Ectodermal cell (in vitro differentiated cells): ENCODE data around the gene PDCD11.

Source experiments
- H3K27ac ChIP-seq: 2 replicates; pipeline ENCODE4 v1.7.0; 2013; ENCODE audit warnings: mild to moderate bottlenecking, low read depth, low read length; ENCODE audit not compliant: insufficient read depth, poor library complexity, severe bottlenecking
- H3K27me3 ChIP-seq: 2 replicates; pipeline ENCODE4 v1.7.0; 2013; ENCODE audit warnings: mild to moderate bottlenecking, low read length; ENCODE audit not compliant: insufficient read depth, control insufficient read depth, poor library complexity, severe bottlenecking
- H3K36me3 ChIP-seq: one replicate; pipeline ENCODE4 v1.7.0; 2013; ENCODE audit warnings: low read length; ENCODE audit not compliant: control insufficient read depth, insufficient read depth
- H3K4me1 ChIP-seq: one replicate; pipeline ENCODE4 v1.7.0; 2013; ENCODE audit warnings: low read length; ENCODE audit not compliant: control insufficient read depth, insufficient read depth
- H3K4me3 ChIP-seq: 2 replicates; pipeline ENCODE4 v1.7.0; 2013; ENCODE audit warnings: low read depth, low read length, control low read depth; ENCODE audit not compliant: insufficient read depth
- H3K9me3 ChIP-seq: 2 replicates; pipeline ENCODE4 v1.7.0; 2013; ENCODE audit warnings: mild to moderate bottlenecking, low read length, moderate library complexity; ENCODE audit not compliant: control insufficient read depth
- WGBS, 2 experiments: methylation state at CpG; one replicate each; pipeline ENCODE4 v1.1.7; 2013; ENCODE audit warnings: missing lambda C conversion rate in 2 of 2; 5-methylcytosine and 5-hydroxymethylcytosine counted together

PDCD11 gene

GRCh38 chr10:103457176-103457712 is 60.8 kb downstream of the PDCD11 start:
- H3K9me3 ChIP-seq = no peaks in the 10 kb centered on the region
- H3K4me3 ChIP-seq = no peak overlapping the region
- H3K36me3 ChIP-seq = no peaks in the 10 kb centered on the region
- H3K27ac ChIP-seq = no peak overlapping the region
- H3K4me1 ChIP-seq = no peaks in the 10 kb centered on the region
- H3K27me3 ChIP-seq = no peaks in the 10 kb centered on the region
- 87 to 93% methylated on average over 8 of the region's 8 CpGs for WGBS, 2 experiments

GRCh38 chr10:103457896-103458583 is 61.6 kb downstream of the PDCD11 start:
- no peaks in the 10 kb centered on the region for H3K36me3 ChIP-seq
- H3K4me1 ChIP-seq = no peaks in the 10 kb centered on the region
- H3K27ac ChIP-seq = no peak overlapping the region
- no peaks in the 10 kb centered on the region for H3K9me3 ChIP-seq
- no peak overlapping the region for H3K4me3 ChIP-seq
- no peaks in the 10 kb centered on the region for H3K27me3 ChIP-seq
- WGBS, 2 experiments = 94% methylated on average over 39 of the region's 39 CpGs

- Histone ChIP-seq H3K4me1 (no peaks in the 10 kb centered on the region), H3K27me3 (no peaks in the 10 kb centered on the region), H3K27ac (no peak within 1 kb of the TSS), H3K4me3 (no peak within 1 kb of the TSS), H3K36me3 (no peaks in the 10 kb centered on the region), H3K9me3 (no peaks in the 10 kb centered on the region)
- WGBS, 2 experiments = 48 to 63% methylated on average over 6 to 9 of the region's 9 CpGs
These were observed 62.3 kb downstream of the PDCD11 start, which contains the start of gene CALHM1 for GRCh38 chr10:103458720-103459119. Gene CALHM1, minus strand, starts transcription at chr10:103458900. Its CDS starts 149 bp downstream, at chr10:103458751.

- Histone ChIP-seq H3K4me3 (no peak overlapping the region), H3K9me3 (no peaks in the 10 kb centered on the region), H3K27ac (no peak overlapping the region), H3K36me3 (no peaks in the 10 kb centered on the region), H3K4me1 (no peaks in the 10 kb centered on the region), H3K27me3 (no peaks in the 10 kb centered on the region)
- 84 to 90% methylated on average over 4 of the region's 4 CpGs for WGBS, 2 experiments
These were observed 63.2 kb downstream of the PDCD11 start for GRCh38 chr10:103459615-103460014.

- WGBS, 2 experiments = 89 to 93% methylated on average over 4 of the region's 4 CpGs
- H3K36me3 ChIP-seq = no peaks in the 10 kb centered on the region
- H3K9me3 ChIP-seq = no peaks in the 10 kb centered on the region
- H3K27ac ChIP-seq = no peak overlapping the region
- no peaks in the 10 kb centered on the region for H3K27me3 ChIP-seq
- H3K4me3 ChIP-seq = no peak overlapping the region
- no peaks in the 10 kb centered on the region for H3K4me1 ChIP-seq
These were observed 67.1 kb downstream of the PDCD11 start for GRCh38 chr10:103463499-103463898.

GRCh38 chr10:103465411-103466179 is 69.2 kb downstream of the PDCD11 start:
- H3K27ac ChIP-seq = no peak overlapping the region
- no peaks in the 10 kb centered on the region for H3K4me1 ChIP-seq
- no peaks in the 10 kb centered on the region for H3K36me3 ChIP-seq
- H3K9me3 ChIP-seq = no peaks in the 10 kb centered on the region
- 94% methylated on average over 14 of the region's 14 CpGs for WGBS, 2 experiments
- no peaks in the 10 kb centered on the region for H3K27me3 ChIP-seq
- H3K4me3 ChIP-seq = no peak overlapping the region

- Histone ChIP-seq H3K4me1 (peaks cover 5% of the 10 kb centered on the region), H3K36me3 (no peaks in the 10 kb centered on the region), H3K27me3 (no peaks in the 10 kb centered on the region), H3K4me3 (no peak overlapping the region), H3K27ac (no peak overlapping the region), H3K9me3 (no peaks in the 10 kb centered on the region)
- 82 to 88% methylated on average over 3 of the region's 3 CpGs for WGBS, 2 experiments
These were observed 70.3 kb downstream of the PDCD11 start for GRCh38 chr10:103466734-103467133.

- no peaks in the 10 kb centered on the region for H3K27me3 ChIP-seq
- no peak overlapping the region for H3K27ac ChIP-seq
- H3K36me3 ChIP-seq = no peaks in the 10 kb centered on the region
- peaks cover 5% of the 10 kb centered on the region for H3K4me1 ChIP-seq
- H3K4me3 ChIP-seq = no peak overlapping the region
- WGBS, 2 experiments = 90 to 93% methylated on average over 7 of the region's 7 CpGs
- H3K9me3 ChIP-seq = no peaks in the 10 kb centered on the region
These were observed 71.0 kb downstream of the PDCD11 start for GRCh38 chr10:103467406-103467805.

- WGBS, 2 experiments = 87 to 89% methylated on average over 5 of the region's 5 CpGs
These were observed 72.8 kb downstream of the PDCD11 start for GRCh38 chr10:103469201-103469600.

More at GRCh38 chr10:103469201-103469600, 72.8 kb downstream of the PDCD11 start:
- H3K4me1 ChIP-seq = peaks cover 5% of the 10 kb centered on the region
- no peaks in the 10 kb centered on the region for H3K9me3 ChIP-seq
- no peaks in the 10 kb centered on the region for H3K36me3 ChIP-seq
- H3K4me3 ChIP-seq = no peak overlapping the region
- H3K27ac ChIP-seq = no peak overlapping the region
- H3K27me3 ChIP-seq = no peaks in the 10 kb centered on the region
